Activated CD4-positive, alpha-beta T cell treated with anti-CD3 and anti-CD28 coated beads, Interleukin-2, amount 10 ng/mL, durations not matched to agents 7 days and 5 days (primary cell): ENCODE results near the gene TTLL7. TPM values are rescaled to one million over a fixed set of nuclear protein-coding genes. Genes with fewer than 3 reads are reported as not detected.

Experiments used
- CTCF ChIA-PET: fragments of 350-600 bp; sonication (Branson Sonifier 250); formaldehyde crosslinking; loops from one replicate; lab custom pipeline; 2021; ENCODE audit warnings: antibody characterized with exemption; lab: Charles Lee
- POLR2A ChIA-PET: fragments of 350-600 bp; sonication (Branson Sonifier 250); formaldehyde crosslinking; loops from one replicate; lab custom pipeline; 2021; ENCODE audit warnings: antibody characterized with exemption; lab: Charles Lee
- DNase-seq: peaks from one replicate; pipeline ENCODE4 v3.0.0-alpha.2; 2020
- H3K27ac Mint-ChIP-seq: one replicate; pipeline ENCODE4 v1.8.0; 2021; ENCODE audit warnings: mild to moderate bottlenecking, moderate library complexity, mixed read lengths
- H3K27me3 Mint-ChIP-seq: one replicate; pipeline ENCODE4 v1.8.0; 2021; ENCODE audit warnings: mixed read lengths
- H3K36me3 Mint-ChIP-seq: one replicate; pipeline ENCODE4 v1.8.0; 2021; ENCODE audit warnings: low read depth, mixed read lengths
- H3K4me1 Mint-ChIP-seq: one replicate; pipeline ENCODE4 v1.8.0; 2021; ENCODE audit warnings: mixed read lengths
- H3K4me3 Mint-ChIP-seq: one replicate; pipeline ENCODE4 v1.8.0; 2021; ENCODE audit warnings: mild to moderate bottlenecking, moderate library complexity, mixed read lengths
- H3K9me3 Mint-ChIP-seq: one replicate; pipeline ENCODE4 v1.8.0; 2021; ENCODE audit warnings: mixed read lengths
- total RNA-seq, 2 experiments: library from RNA; stranded (reverse); gene quantifications; one replicate each; pipeline ENCODE4 v1.2.3, GENCODE V29; 2021

Gene TTLL7
- total RNA-seq, 2 experiments from 2014 or later: 4.1 to 4.2 TPM

- ChIA-PET POLR2A (no interaction called here), CTCF (no interaction called here)
- Mint-ChIP-seq H3K4me3 (no peak overlapping the region), H3K27me3 (peaks cover 7% of the 10 kb centered on the region), H3K27ac (no peak overlapping the region), H3K9me3 (peaks cover 9% of the 10 kb centered on the region), H3K4me1 (no peaks in the 10 kb centered on the region), H3K36me3 (peaks cover 1% of the 10 kb centered on the region)
- no peak for DNase-seq
Observed at GRCh38 chr1:83887483-83887882, 111.4 kb downstream of the TTLL7 start.

- Mint-ChIP-seq H3K9me3 (peaks cover 5% of the 10 kb centered on the region), H3K27ac (no peak overlapping the region), H3K4me1 (no peaks in the 10 kb centered on the region), H3K4me3 (no peak overlapping the region), H3K27me3 (peaks cover 3% of the 10 kb centered on the region), H3K36me3 (no peaks in the 10 kb centered on the region)
- POLR2A ChIA-PET: no interaction called here
- DNase-seq: no peak
- CTCF ChIA-PET: no interaction called here
Observed at GRCh38 chr1:83883979-83884378, 115.0 kb downstream of the TTLL7 start.

GRCh38 chr1:83882906-83883305, 116.0 kb downstream of the TTLL7 start:
- H3K27ac Mint-ChIP-seq: no peak overlapping the region
- ChIA-PET CTCF (no interaction called here), POLR2A (no interaction called here)
- H3K4me1 Mint-ChIP-seq: no peaks in the 10 kb centered on the region
- no peaks in the 10 kb centered on the region for H3K9me3 Mint-ChIP-seq
- no peaks in the 10 kb centered on the region for H3K27me3 Mint-ChIP-seq
- no peak for DNase-seq
- H3K36me3 Mint-ChIP-seq: no peaks in the 10 kb centered on the region
- H3K4me3 Mint-ChIP-seq: no peak overlapping the region

GRCh38 chr1:83872515-83872914, 126.4 kb downstream of the TTLL7 start:
- H3K4me1 Mint-ChIP-seq: no peaks in the 10 kb centered on the region
- POLR2A ChIA-PET: no interaction called here
- no peak for DNase-seq
- CTCF ChIA-PET: no interaction called here
- no peak overlapping the region for H3K4me3 Mint-ChIP-seq
- H3K27me3 Mint-ChIP-seq: peaks cover 3% of the 10 kb centered on the region
- no peaks in the 10 kb centered on the region for H3K9me3 Mint-ChIP-seq
- no peak overlapping the region for H3K27ac Mint-ChIP-seq
- no peaks in the 10 kb centered on the region for H3K36me3 Mint-ChIP-seq

- Mint-ChIP-seq H3K27ac (no peak overlapping the region), H3K4me1 (peaks cover 9% of the 10 kb centered on the region), H3K27me3 (no peaks in the 10 kb centered on the region), H3K4me3 (no peak overlapping the region), H3K9me3 (no peaks in the 10 kb centered on the region), H3K36me3 (no peaks in the 10 kb centered on the region)
- DNase-seq: no peak
- CTCF ChIA-PET: no interaction called here
- POLR2A ChIA-PET: no interaction called here
Observed at GRCh38 chr1:83864991-83865390, 133.9 kb downstream of the TTLL7 start.

- Mint-ChIP-seq H3K4me1 (peaks cover 11% of the 10 kb centered on the region), H3K4me3 (peak overlapping the region; percentile 67), H3K9me3 (no peaks in the 10 kb centered on the region), H3K27me3 (no peaks in the 10 kb centered on the region), H3K36me3 (no peaks in the 10 kb centered on the region), H3K27ac (peak overlapping the region; percentile 71)
- DNase-seq: peak; percentile 69
- CTCF ChIA-PET: no interaction called here
- POLR2A ChIA-PET: no interaction called here
Observed at GRCh38 chr1:83860490-83861221, 138.3 kb downstream of the TTLL7 start.

- ChIA-PET POLR2A (no interaction called here), CTCF (interaction anchor here (1.5 kb wide), 1 partner anchor 8 kb away, joined by 3 read pairs; no protein-coding TSS in a partner anchor)
- peaks cover 11% of the 10 kb centered on the region for H3K4me1 Mint-ChIP-seq
- H3K27ac Mint-ChIP-seq: no peak overlapping the region
- H3K36me3 Mint-ChIP-seq: no peaks in the 10 kb centered on the region
- H3K27me3 Mint-ChIP-seq: no peaks in the 10 kb centered on the region
- DNase-seq: no peak
- no peaks in the 10 kb centered on the region for H3K9me3 Mint-ChIP-seq
- H3K4me3 Mint-ChIP-seq: no peak overlapping the region
Observed at GRCh38 chr1:83857716-83858115, 141.2 kb downstream of the TTLL7 start.

GRCh38 chr1:83857103-83857502, 141.8 kb downstream of the TTLL7 start:
- no peaks in the 10 kb centered on the region for H3K9me3 Mint-ChIP-seq

GRCh38 chr1:83856381-83856780, 142.6 kb downstream of the TTLL7 start:
- CTCF ChIA-PET: no interaction called here
- Mint-ChIP-seq H3K9me3 (no peaks in the 10 kb centered on the region), H3K4me3 (no peak overlapping the region), H3K4me1 (peaks cover 10% of the 10 kb centered on the region), H3K27ac (no peak overlapping the region), H3K27me3 (no peaks in the 10 kb centered on the region), H3K36me3 (no peaks in the 10 kb centered on the region)
- POLR2A ChIA-PET: no interaction called here
- DNase-seq: no peak

More at GRCh38 chr1:83857103-83857502, 141.8 kb downstream of the TTLL7 start:
- H3K36me3 Mint-ChIP-seq: no peaks in the 10 kb centered on the region
- CTCF ChIA-PET: interaction anchor here (1.5 kb wide), 1 partner anchor 8 kb away, joined by 3 read pairs; no protein-coding TSS in a partner anchor
- H3K27ac Mint-ChIP-seq: no peak overlapping the region
- DNase-seq: no peak
- no peaks in the 10 kb centered on the region for H3K27me3 Mint-ChIP-seq
- H3K4me1 Mint-ChIP-seq: peaks cover 11% of the 10 kb centered on the region
- no peak overlapping the region for H3K4me3 Mint-ChIP-seq
- POLR2A ChIA-PET: no interaction called here

GRCh38 chr1:83854456-83854855, 144.5 kb downstream of the TTLL7 start:
- ChIA-PET POLR2A (no interaction called here), CTCF (no interaction called here)
- H3K9me3 Mint-ChIP-seq: no peaks in the 10 kb centered on the region
- no peak overlapping the region for H3K4me3 Mint-ChIP-seq
- H3K36me3 Mint-ChIP-seq: no peaks in the 10 kb centered on the region
- no peaks in the 10 kb centered on the region for H3K27me3 Mint-ChIP-seq
- H3K27ac Mint-ChIP-seq: no peak overlapping the region
- DNase-seq: no peak
- H3K4me1 Mint-ChIP-seq: peaks cover 11% of the 10 kb centered on the region

GRCh38 chr1:83850834-83851233, 148.1 kb downstream of the TTLL7 start:
- Mint-ChIP-seq H3K27me3 (no peaks in the 10 kb centered on the region), H3K4me1 (peaks cover 14% of the 10 kb centered on the region), H3K4me3 (no peak overlapping the region), H3K27ac (no peak overlapping the region), H3K9me3 (no peaks in the 10 kb centered on the region), H3K36me3 (no peaks in the 10 kb centered on the region)
- POLR2A ChIA-PET: no interaction called here
- no peak for DNase-seq
- CTCF ChIA-PET: no interaction called here

- no peaks in the 10 kb centered on the region for H3K36me3 Mint-ChIP-seq
- CTCF ChIA-PET: interaction anchor here (1.0 kb wide), 1 partner anchor 9 kb away, joined by 3 read pairs; no protein-coding TSS in a partner anchor
- H3K27ac Mint-ChIP-seq: no peak overlapping the region
- H3K4me3 Mint-ChIP-seq: no peak overlapping the region
- peaks cover 14% of the 10 kb centered on the region for H3K4me1 Mint-ChIP-seq
- no peaks in the 10 kb centered on the region for H3K9me3 Mint-ChIP-seq
- no peaks in the 10 kb centered on the region for H3K27me3 Mint-ChIP-seq
- POLR2A ChIA-PET: no interaction called here
- no peak for DNase-seq
Observed at GRCh38 chr1:83849191-83850061, 149.5 kb downstream of the TTLL7 start.

GRCh38 chr1:83846138-83846537, 152.8 kb downstream of the TTLL7 start:
- Mint-ChIP-seq H3K9me3 (no peaks in the 10 kb centered on the region), H3K36me3 (peaks cover 1% of the 10 kb centered on the region), H3K27ac (no peak overlapping the region), H3K27me3 (no peaks in the 10 kb centered on the region), H3K4me3 (no peak overlapping the region), H3K4me1 (peaks cover 14% of the 10 kb centered on the region)
- CTCF ChIA-PET: no interaction called here
- POLR2A ChIA-PET: no interaction called here
- no peak for DNase-seq
